GM12891 (cell line): ENCODE data around the gene RFXANK.

Experiments
- POLR2A ChIP-seq: IDR thresholded peaks from 2 replicates; pipeline ENCODE4 v1.6.1; 2011; ENCODE audit warnings: low read depth, low read length, control low read depth
- TAF1 ChIP-seq: IDR thresholded peaks from 2 replicates; pipeline ENCODE4 v1.6.1; 2011; ENCODE audit warnings: low read depth, low read length, control low read depth

DNA sequence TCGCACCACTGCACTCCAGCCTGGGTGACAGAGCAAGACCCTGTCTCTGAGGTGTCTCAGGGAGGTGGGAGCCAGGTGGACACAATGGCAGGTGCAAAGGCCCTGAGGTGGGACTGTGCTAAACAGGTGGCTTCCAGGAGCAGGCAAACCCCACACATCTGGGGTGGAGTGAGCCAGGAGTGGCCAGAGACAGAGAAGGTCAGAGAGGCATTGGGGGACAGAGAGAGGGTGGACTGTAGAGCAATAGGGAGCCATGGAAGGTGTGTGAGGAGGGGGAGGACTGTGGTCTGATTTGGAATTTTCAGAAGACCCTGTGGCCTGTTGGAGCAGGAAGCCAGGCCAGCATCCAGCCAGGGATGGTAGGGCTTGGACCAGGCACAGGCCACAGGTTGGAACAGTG lies 26.7 kb upstream of the RFXANK start:
- TF ChIP-seq POLR2A (no peak), TAF1 (no peak)
